Gastrocnemius medialis (tissue), 4 donors: ENCODE data around the gene GPRIN3. TPM values are rescaled to one million over a fixed set of nuclear protein-coding genes. Genes with fewer than 3 reads are reported as not detected.

Experiments used
- ATAC-seq, 2 donors: fragments of 150-250 bp; one replicate each; pipeline ENCODE4 v1.9.1; 2016
- DNase-seq, 2 donors: peaks; one replicate each; pipeline ENCODE4 v3.0.0-alpha.2; 2019
- H3K27ac ChIP-seq, 4 donors: fragments of 200-600 bp; sonication (generic); 1 replicate in 1 of 4; 2 replicates in 3 of 4; pipeline ENCODE4 v1.5.1; 2016 to 2018; ENCODE audit warnings: mild to moderate bottlenecking in 2 of 4, moderate library complexity in 1 of 4
- H3K27me3 ChIP-seq, 3 donors: fragments of 200-600 bp; sonication (generic) in 2 of 3; 1 replicate in 1 of 3; 2 replicates in 2 of 3; pipeline versions ENCODE4 v1.5.1 to v1.6.0; 2016 to 2019; ENCODE audit warnings: mild to moderate bottlenecking in 1 of 3, moderate library complexity in 1 of 3
- H3K36me3 ChIP-seq, 2 donors: fragments of 200-600 bp; sonication (generic) in 1 of 2; one replicate each; pipeline ENCODE4 v1.5.1; 2017 to 2018
- H3K4me1 ChIP-seq, 2 donors: fragments of 200-600 bp; sonication (generic) in 1 of 2; one replicate each; pipeline ENCODE4 v1.5.1; 2016 to 2017; ENCODE audit warnings: mild to moderate bottlenecking in 2 of 2
- H3K4me3 ChIP-seq, 4 donors: fragments of 200-600 bp; sonication (generic) in 3 of 4; 1 replicate in 1 of 4; 2 replicates in 3 of 4; pipeline ENCODE4 v1.5.1; 2016 to 2019; ENCODE audit warnings: mild to moderate bottlenecking in 2 of 4
- H3K9me3 ChIP-seq, 3 donors: fragments of 200-600 bp; sonication (generic) in 2 of 3; 1 replicate in 1 of 3; 2 replicates in 2 of 3; pipeline ENCODE4 v1.5.1; 2016 to 2019
- POLR2A ChIP-seq, 2 donors: fragments of 450-650 bp; IDR thresholded peaks; one replicate each; pipeline ENCODE4 v1.6.1; 2017; ENCODE audit warnings: antibody characterized with exemption in 2 of 2, mild to moderate bottlenecking in 2 of 2, moderate library complexity in 2 of 2
- in situ Hi-C, 4 donors: fragments of 200-750 bp; cut with MboI; loops; one replicate each; pipeline versions ENCODE4 v1.15.0 to v1.8.0; 2017; ENCODE audit warnings: low sequenced_read_pairs in 4 of 4
- intact Hi-C: fragments of 100-400 bp; cut with DNase I; formaldehyde crosslinking; loops from one replicate; pipeline ENCODE4 v1.15.1; 2023; ENCODE audit warnings: low total_unique reads
- total RNA-seq, 4 donors: library from RNA; depleted of rRNA; stranded (reverse); fragments of >200 nt; gene quantifications; one replicate each; pipeline versions ENCODE4 v1.1.0 to v1.2.3, GENCODE V29; 2016
- TF ChIP-seq, protein P1 (sequence below), 5 experiments: fragments of 450-650 bp in 3 of 5; fragments of 200-600 bp in 2 of 5; sonication (generic) in 2 of 5; IDR thresholded peaks in 4 of 5; conservative IDR thresholded peaks in 1 of 5; 1 replicate in 4 of 5; 2 replicates in 1 of 5; pipeline ENCODE4 v1.5.1; 2016 to 2019; ENCODE audit warnings: antibody characterized with exemption in 5 of 5, mild to moderate bottlenecking in 3 of 5, moderate library complexity in 3 of 5

GPRIN3 gene
- total RNA-seq, 4 donors from 2014 or later, result 1.2 to 3.1 (median 1.8) TPM

DNA sequence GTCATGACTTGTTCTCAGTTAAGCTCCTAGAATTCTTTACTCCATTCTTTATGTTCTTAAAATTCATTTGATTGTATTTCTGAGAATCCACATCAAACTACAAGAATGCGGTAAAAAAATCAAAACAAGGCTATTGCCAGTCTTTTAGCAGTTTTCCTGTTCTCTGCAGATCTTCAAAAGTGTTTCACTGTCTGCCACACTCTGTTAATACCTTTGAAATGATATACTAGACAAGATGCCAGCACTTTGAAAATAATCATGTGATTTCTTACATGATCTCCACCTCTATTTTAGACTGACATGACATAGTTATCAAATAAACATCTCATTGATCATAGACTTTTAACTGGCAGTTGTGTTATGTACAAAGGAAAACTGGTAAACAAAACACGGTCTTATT lies 30.1 kb upstream of the GPRIN3 start:
- TF ChIP-seq, protein P1, sequence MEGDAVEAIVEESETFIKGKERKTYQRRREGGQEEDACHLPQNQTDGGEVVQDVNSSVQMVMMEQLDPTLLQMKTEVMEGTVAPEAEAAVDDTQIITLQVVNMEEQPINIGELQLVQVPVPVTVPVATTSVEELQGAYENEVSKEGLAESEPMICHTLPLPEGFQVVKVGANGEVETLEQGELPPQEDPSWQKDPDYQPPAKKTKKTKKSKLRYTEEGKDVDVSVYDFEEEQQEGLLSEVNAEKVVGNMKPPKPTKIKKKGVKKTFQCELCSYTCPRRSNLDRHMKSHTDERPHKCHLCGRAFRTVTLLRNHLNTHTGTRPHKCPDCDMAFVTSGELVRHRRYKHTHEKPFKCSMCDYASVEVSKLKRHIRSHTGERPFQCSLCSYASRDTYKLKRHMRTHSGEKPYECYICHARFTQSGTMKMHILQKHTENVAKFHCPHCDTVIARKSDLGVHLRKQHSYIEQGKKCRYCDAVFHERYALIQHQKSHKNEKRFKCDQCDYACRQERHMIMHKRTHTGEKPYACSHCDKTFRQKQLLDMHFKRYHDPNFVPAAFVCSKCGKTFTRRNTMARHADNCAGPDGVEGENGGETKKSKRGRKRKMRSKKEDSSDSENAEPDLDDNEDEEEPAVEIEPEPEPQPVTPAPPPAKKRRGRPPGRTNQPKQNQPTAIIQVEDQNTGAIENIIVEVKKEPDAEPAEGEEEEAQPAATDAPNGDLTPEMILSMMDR (IDR thresholded peaks at IDR 0.05 in 4 of 5, conservative IDR thresholded peaks at IDR 0.05 in 1 of 5), result no peak
- TF ChIP-seq POLR2A (IDR thresholded peaks at IDR 0.05), result no peak
- H3K4me1 ChIP-seq, result no peaks in the 10 kb centered on the region
- ATAC-seq (no peak), DNase-seq (no peak)
- in situ Hi-C loops, result no loop called here
- H3K27ac ChIP-seq, result no peak overlapping the region
- no peaks in the 10 kb centered on the region for H3K27me3 ChIP-seq
- no peaks in the 10 kb centered on the region for H3K9me3 ChIP-seq
- no peaks in the 10 kb centered on the region for H3K36me3 ChIP-seq
- H3K4me3 ChIP-seq, result no peak overlapping the region
- intact Hi-C loops, result no loop called here

DNA sequence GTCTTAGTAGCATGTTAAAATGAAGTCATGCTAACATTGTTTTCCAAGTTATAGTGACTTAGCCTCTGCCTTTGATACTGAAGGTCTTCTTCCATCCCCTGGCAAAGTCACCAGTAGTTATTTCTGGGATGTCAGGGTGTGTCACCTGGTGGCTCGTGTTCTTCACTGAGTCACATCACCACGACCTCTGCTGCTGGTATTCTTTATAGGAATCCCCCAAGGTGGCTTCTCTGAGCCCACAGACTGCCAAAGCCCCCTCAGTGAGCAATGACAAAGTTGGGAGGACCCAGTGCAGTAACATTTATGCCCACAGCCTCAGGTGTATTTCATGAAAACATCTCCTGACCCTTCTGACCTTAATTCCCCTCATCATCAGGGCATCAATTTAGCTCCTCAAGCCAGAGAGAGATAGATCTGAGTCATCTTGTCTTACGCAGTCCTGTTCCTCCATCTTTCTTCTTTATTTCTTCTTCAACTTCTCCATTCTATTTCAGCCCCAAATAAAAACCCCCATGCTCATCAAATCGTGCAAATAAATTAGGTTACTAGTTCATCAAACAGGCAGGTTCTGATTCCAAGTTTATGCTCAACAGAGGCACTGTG lies 29.3 kb upstream of the GPRIN3 start:
- H3K36me3 ChIP-seq, result no peaks in the 10 kb centered on the region
- H3K9me3 ChIP-seq, result no peaks in the 10 kb centered on the region
- no peak for TF ChIP-seq POLR2A (IDR thresholded peaks at IDR 0.05)
- TF ChIP-seq, protein P1 (IDR thresholded peaks at IDR 0.05 in 4 of 5, conservative IDR thresholded peaks at IDR 0.05 in 1 of 5), result no peak
- H3K4me3 ChIP-seq, result no peak overlapping the region
- H3K27ac ChIP-seq, result no peak overlapping the region
- in situ Hi-C loops (no loop called here), intact Hi-C loops (no loop called here)
- H3K27me3 ChIP-seq, result no peaks in the 10 kb centered on the region
- no peaks in the 10 kb centered on the region for H3K4me1 ChIP-seq
- DNase-seq (no peak), ATAC-seq (no peak)

DNA sequence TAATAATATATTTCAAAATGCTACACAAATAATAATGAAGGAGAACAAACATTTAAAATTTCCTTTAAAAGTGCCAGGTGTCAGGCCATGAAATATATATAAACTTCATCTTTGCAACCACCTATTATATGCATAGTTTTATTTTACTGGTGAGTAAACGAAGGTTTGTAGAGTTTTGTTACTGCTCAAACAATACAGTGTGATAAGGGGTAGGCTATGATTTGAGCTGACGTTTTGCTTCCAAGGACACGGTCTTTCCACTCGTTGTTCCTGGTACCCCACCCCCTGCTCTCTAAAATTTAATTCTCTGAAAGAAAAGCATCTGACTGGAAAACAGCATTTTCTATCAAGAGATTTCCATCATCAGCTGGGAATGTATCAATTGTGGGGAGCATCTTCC lies 27.2 kb upstream of the GPRIN3 start:
- ATAC-seq (no peak), DNase-seq (no peak)
- TF ChIP-seq, protein P1 (IDR thresholded peaks at IDR 0.05 in 4 of 5, conservative IDR thresholded peaks at IDR 0.05 in 1 of 5), result no peak
- TF ChIP-seq POLR2A (IDR thresholded peaks at IDR 0.05), result no peak
- intact Hi-C loops, result no loop called here
- Histone ChIP-seq H3K9me3 (no peaks in the 10 kb centered on the region), H3K27ac (no peak overlapping the region), H3K36me3 (no peaks in the 10 kb centered on the region), H3K27me3 (no peaks in the 10 kb centered on the region), H3K4me3 (no peak overlapping the region), H3K4me1 (no peaks in the 10 kb centered on the region)
- in situ Hi-C loops, result no loop called here

DNA sequence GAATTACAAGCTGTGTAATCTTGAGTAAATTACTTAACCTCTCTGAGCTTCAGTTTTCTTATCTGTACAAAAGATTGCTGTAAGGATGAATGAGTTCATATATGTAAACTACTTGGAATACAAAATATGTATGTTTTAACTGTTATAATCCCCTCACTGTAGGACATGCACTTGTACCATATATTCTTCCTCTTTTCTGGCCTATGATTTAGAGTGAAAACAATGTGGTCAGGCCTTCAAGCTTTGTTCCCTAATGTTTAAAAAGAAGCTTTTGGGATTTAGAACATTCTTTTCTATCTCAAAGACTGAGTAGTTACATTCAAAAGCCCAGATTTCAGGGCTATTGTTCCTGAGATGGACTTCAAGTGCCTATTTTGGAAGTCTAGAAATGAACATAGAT lies 26.7 kb upstream of the GPRIN3 start:
- no peak for DNase-seq
- in situ Hi-C loops, result no loop called here
- Histone ChIP-seq H3K27me3 (no peaks in the 10 kb centered on the region), H3K27ac (no peak overlapping the region), H3K36me3 (no peaks in the 10 kb centered on the region), H3K4me3 (no peak overlapping the region), H3K4me1 (no peaks in the 10 kb centered on the region), H3K9me3 (no peaks in the 10 kb centered on the region)
- TF ChIP-seq, protein P1 (IDR thresholded peaks at IDR 0.05 in 4 of 5, conservative IDR thresholded peaks at IDR 0.05 in 1 of 5), result no peak
- no peak for TF ChIP-seq POLR2A (IDR thresholded peaks at IDR 0.05)
- ATAC-seq, result no peak
- intact Hi-C loops, result no loop called here
